Forelimb muscle (tissue), 1 donor: ENCODE data around the gene CARS1. TPM values are rescaled to one million over a fixed set of nuclear protein-coding genes. Genes with fewer than 3 reads are reported as not detected.
"Not testable (repeated sequence)": the region's sequence is repeated elsewhere in the genome, so short reads cannot be mapped to it uniquely, and the experiment has no call there.

Experiments used
- DNase-seq: peaks from one replicate; pipeline ENCODE4 v3.0.0-alpha.2; 2013; ENCODE audit warnings: low read depth
- polyA plus RNA-seq: library from polyadenylated mRNA; unstranded; fragments of 120-200 nt; gene quantifications from one replicate; pipeline ENCODE4 v1.2.1, GENCODE V29; 2013; ENCODE audit not compliant: insufficient read length

CARS1 gene
- polyA plus RNA-seq, 1 donor, result 20.6 TPM

- no peak for DNase-seq
Observed at GRCh38 chr11:3090096-3090901, 33.1 kb upstream of the CARS1 start.

GRCh38 chr11:3089236-3090061 lies 32.2 kb upstream of the CARS1 start:
- DNase-seq, result no peak

- no peak for DNase-seq
Observed at GRCh38 chr11:3088806-3089205, 31.6 kb upstream of the CARS1 start.

GRCh38 chr11:3087821-3088800 lies 30.9 kb upstream of the CARS1 start:
- no peak for DNase-seq

- no peak for DNase-seq
Observed at GRCh38 chr11:3087373-3087772, 30.1 kb upstream of the CARS1 start.

GRCh38 chr11:3086671-3087150 lies 29.5 kb upstream of the CARS1 start:
- no peak for DNase-seq

GRCh38 chr11:3086114-3086513 lies 28.9 kb upstream of the CARS1 start:
- DNase-seq, result no peak

- DNase-seq, result no peak
Observed at GRCh38 chr11:3085052-3085451, 27.8 kb upstream of the CARS1 start.

GRCh38 chr11:3083321-3083720 lies 26.1 kb upstream of the CARS1 start:
- no peak for DNase-seq

GRCh38 chr11:3081386-3081751 lies 24.1 kb upstream of the CARS1 start:
- DNase-seq, result no peak

- DNase-seq, result no peak
Observed at GRCh38 chr11:3080733-3081385, 23.6 kb upstream of the CARS1 start.

- DNase-seq, result no peak
Observed at GRCh38 chr11:3080104-3080503, 22.9 kb upstream of the CARS1 start.

GRCh38 chr11:3077846-3078440 lies 20.7 kb upstream of the CARS1 start:
- no peak for DNase-seq

GRCh38 chr11:3077189-3077836 lies 20.1 kb upstream of the CARS1 start:
- no peak for DNase-seq

GRCh38 chr11:3074912-3075589 lies 17.8 kb upstream of the CARS1 start:
- no peak for DNase-seq

GRCh38 chr11:3073029-3073435 lies 15.8 kb upstream of the CARS1 start:
- peak; percentile 84 for DNase-seq

- no peak for DNase-seq
Observed at GRCh38 chr11:3069425-3069824, 12.2 kb upstream of the CARS1 start.

GRCh38 chr11:3066308-3066707 lies 9.1 kb upstream of the CARS1 start:
- not testable (repeated sequence) for DNase-seq

- not testable (repeated sequence) for DNase-seq
Observed at GRCh38 chr11:3064709-3065108, 7.5 kb upstream of the CARS1 start.

GRCh38 chr11:3063876-3064275 lies 6.7 kb upstream of the CARS1 start:
- not testable (repeated sequence) for DNase-seq
